Activated T-helper 1 cell treated with anti-CD3 and anti-CD28 coated beads, Interleukin-12 subunit alpha, Interleukin-12 subunit beta, Interleukin-2, Interleukin-4 antibody, amounts not matched to agents 30 ng/mL and 10 ng/mL and 1 ng/mL, durations not matched to agents 14 hours and 24 hours and 36 hours (primary cell): ENCODE results near the gene ZHX3. TPM values are rescaled to one million over a fixed set of nuclear protein-coding genes. Genes with fewer than 3 reads are reported as not detected.

Source experiments
- DNase-seq: peaks from one replicate; pipeline ENCODE4 v3.0.0; 2021; ENCODE audit warnings: low spot score
- H3K27ac Mint-ChIP-seq: one replicate; pipeline ENCODE4 v1.8.0; 2021; ENCODE audit warnings: mild to moderate bottlenecking, mixed read lengths
- H3K27me3 Mint-ChIP-seq: one replicate; pipeline ENCODE4 v1.8.0; 2022; ENCODE audit warnings: mild to moderate bottlenecking, moderate library complexity, mixed read lengths; ENCODE audit not compliant: insufficient read depth
- H3K36me3 Mint-ChIP-seq: one replicate; pipeline ENCODE4 v1.8.0; 2021; ENCODE audit warnings: low read depth, mixed read lengths
- H3K4me1 Mint-ChIP-seq: one replicate; pipeline ENCODE4 v1.8.0; 2021; ENCODE audit warnings: low read depth, mixed read lengths
- H3K4me3 Mint-ChIP-seq: one replicate; pipeline ENCODE4 v1.8.0; 2021; ENCODE audit warnings: mild to moderate bottlenecking, moderate library complexity, mixed read lengths
- H3K9me3 Mint-ChIP-seq: one replicate; pipeline ENCODE4 v1.8.0; 2021; ENCODE audit warnings: mixed read lengths
- intact Hi-C: fragments of 100-400 bp; cut with micrococcal nuclease; formaldehyde crosslinking; loops from one replicate; pipeline ENCODE4 v1.15.1; 2024
- total RNA-seq: library from RNA; stranded (reverse); gene quantifications from 2 replicates; pipeline ENCODE4 v1.2.3, GENCODE V29; 2022

Gene ZHX3
- total RNA-seq, 1 donor from 2014 or later = 9.5 TPM

DNA sequence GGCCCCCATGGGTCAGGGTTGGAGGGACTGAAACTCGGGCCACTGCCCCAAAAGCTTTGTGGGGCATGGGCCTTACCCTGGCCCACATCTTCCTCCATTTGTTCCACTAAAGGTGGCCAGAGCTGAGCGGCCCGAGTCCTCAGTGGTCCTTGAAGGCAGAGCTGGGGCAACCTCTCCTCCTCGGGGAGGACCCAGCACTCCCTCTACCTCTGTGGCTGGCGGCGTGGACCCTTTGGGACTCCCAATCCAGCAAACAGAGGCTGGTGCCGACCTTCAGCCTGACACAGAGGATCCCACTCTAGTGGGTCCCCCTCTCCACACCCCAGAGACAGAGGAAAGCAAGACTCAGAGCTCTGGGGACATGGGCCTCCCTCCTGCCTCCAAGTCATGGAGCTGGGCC, 32.4 kb upstream of the ZHX3 start:
- Mint-ChIP-seq H3K4me1 (no peaks in the 10 kb centered on the region), H3K27me3 (peaks cover 5% of the 10 kb centered on the region), H3K9me3 (no peaks in the 10 kb centered on the region), H3K4me3 (no peak overlapping the region), H3K36me3 (no peaks in the 10 kb centered on the region), H3K27ac (no peak overlapping the region)
- no peak for DNase-seq
- intact Hi-C loops = no loop called here

GRCh38 chr20:41349266-41349665, 31.7 kb upstream of the ZHX3 start:
- intact Hi-C loops = no loop called here
- DNase-seq = no peak
- H3K4me3 Mint-ChIP-seq = no peak overlapping the region

GRCh38 chr20:41348430-41349172, 31.1 kb upstream of the ZHX3 start:
- DNase-seq = no peak
- H3K4me3 Mint-ChIP-seq = no peak overlapping the region
- no peaks in the 10 kb centered on the region for H3K4me1 Mint-ChIP-seq
- intact Hi-C loops = no loop called here
- no peaks in the 10 kb centered on the region for H3K9me3 Mint-ChIP-seq
- no peaks in the 10 kb centered on the region for H3K36me3 Mint-ChIP-seq
- peaks cover 5% of the 10 kb centered on the region for H3K27me3 Mint-ChIP-seq
- H3K27ac Mint-ChIP-seq = no peak overlapping the region

More at GRCh38 chr20:41349266-41349665, 31.7 kb upstream of the ZHX3 start:
- H3K27me3 Mint-ChIP-seq = peaks cover 5% of the 10 kb centered on the region
- H3K27ac Mint-ChIP-seq = no peak overlapping the region
- H3K36me3 Mint-ChIP-seq = no peaks in the 10 kb centered on the region
- H3K9me3 Mint-ChIP-seq = no peaks in the 10 kb centered on the region
- no peaks in the 10 kb centered on the region for H3K4me1 Mint-ChIP-seq

DNA sequence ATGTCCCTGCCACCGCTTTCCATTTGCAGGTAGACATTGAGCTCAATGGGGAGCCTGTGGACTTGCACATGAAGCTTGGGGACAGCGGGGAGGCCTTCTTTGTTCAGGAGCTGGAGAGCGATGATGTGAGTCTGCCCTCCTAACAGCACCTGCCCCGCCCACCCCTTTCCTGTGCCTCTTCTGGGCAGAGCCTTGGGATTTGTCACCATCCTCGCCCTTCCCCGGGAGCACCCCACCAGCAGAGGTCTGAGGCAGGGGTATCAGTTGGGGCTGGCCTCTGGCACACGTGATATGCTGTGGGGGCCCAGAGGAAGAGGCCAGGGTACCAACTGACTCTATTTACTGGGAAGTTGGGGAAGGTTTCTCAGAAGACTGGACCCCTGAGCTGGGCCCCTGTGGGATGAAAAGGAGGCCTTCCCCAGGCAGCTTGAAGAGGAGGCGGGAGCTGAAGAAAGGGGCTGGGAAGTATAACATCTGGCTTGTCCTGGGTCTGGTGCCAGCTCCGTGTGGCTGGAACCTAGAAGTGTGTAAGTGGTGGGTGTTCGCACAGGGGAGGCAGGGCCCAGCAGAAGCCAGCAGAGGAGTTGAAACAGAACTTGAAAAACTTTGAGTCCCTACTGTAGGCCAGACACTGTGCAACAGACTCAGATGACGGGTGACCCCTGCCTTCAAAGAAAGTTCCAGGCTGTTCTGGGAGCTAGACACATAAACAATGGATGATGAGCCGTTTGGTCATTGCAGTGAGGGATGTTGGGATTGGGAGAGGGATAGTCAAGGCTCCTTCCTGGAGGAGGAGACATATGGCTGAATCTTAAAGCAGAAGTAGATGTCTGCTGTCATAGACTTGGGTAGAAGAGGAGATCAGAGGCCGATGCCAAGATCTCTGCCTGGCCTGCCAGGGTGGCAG, 30.2 kb upstream of the ZHX3 start:
- Mint-ChIP-seq H3K4me3 (no peak overlapping the region), H3K27me3 (peaks cover 2% of the 10 kb centered on the region), H3K9me3 (no peaks in the 10 kb centered on the region), H3K4me1 (no peaks in the 10 kb centered on the region), H3K36me3 (no peaks in the 10 kb centered on the region), H3K27ac (no peak overlapping the region)
- DNase-seq = no peak
- intact Hi-C loops = no loop called here

DNA sequence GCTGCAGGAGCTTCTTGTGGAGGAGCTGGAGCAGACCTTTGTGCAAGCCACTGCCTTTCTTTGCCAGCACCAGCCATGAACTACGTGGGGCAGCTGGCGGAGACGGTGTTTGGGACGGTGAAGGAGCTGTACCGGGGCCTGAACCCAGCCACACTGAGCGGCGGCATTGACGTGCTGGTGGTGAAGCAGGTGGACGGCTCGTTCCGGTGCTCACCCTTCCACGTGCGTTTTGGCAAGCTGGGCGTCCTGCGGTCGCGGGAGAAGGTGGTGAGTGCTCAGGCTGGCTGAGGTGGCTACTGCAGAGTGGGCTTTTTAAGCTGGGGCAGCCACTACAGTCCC, 28.2 kb upstream of the ZHX3 start:
- H3K36me3 Mint-ChIP-seq = no peaks in the 10 kb centered on the region
- no peak overlapping the region for H3K27ac Mint-ChIP-seq
- H3K9me3 Mint-ChIP-seq = no peaks in the 10 kb centered on the region
- no peaks in the 10 kb centered on the region for H3K4me1 Mint-ChIP-seq
- intact Hi-C loops = no loop called here
- peaks cover 2% of the 10 kb centered on the region for H3K27me3 Mint-ChIP-seq
- DNase-seq = no peak
- no peak overlapping the region for H3K4me3 Mint-ChIP-seq

DNA sequence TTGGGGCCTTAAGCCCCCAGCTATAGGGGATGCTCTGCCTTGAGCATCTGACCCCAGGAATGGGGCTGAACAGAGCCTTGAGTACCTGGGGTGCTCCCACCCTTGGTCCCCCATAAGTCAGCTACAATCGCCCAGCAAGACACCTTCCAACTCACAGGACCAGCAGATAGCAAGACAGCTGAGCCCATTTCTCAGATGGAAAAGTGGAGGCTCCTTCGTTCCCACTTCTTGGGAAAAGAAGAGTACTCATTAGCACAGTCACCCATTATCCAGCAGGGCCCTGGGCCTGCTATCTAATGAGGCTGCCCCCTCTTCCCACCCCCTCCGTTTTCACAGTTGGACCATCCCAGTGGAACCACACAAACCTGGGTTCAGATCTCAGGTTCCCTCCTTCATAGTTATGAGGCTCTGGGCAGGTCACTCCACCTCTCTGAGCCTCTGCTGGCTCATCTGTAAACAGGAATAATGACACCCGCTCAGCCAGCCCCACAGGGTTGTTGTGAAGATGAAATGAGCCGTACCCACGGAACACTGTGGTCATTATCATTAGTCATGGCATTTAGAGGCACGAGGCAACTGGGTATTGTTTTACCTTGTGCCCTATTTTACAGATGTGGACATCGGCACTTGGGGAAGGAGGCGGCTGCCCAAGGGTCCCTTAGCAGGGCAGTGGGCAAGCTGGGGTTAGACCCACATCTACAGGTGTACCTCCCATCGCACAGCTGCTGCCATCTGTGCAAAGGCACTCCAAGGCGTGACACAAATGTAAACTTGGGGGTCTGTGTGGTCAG, 27.6 kb upstream of the ZHX3 start:
- no peak for DNase-seq
- Mint-ChIP-seq H3K9me3 (no peaks in the 10 kb centered on the region), H3K27me3 (peaks cover 2% of the 10 kb centered on the region), H3K4me1 (peaks cover 4% of the 10 kb centered on the region), H3K36me3 (no peaks in the 10 kb centered on the region), H3K27ac (no peak overlapping the region), H3K4me3 (no peak overlapping the region)
- intact Hi-C loops = no loop called here

DNA sequence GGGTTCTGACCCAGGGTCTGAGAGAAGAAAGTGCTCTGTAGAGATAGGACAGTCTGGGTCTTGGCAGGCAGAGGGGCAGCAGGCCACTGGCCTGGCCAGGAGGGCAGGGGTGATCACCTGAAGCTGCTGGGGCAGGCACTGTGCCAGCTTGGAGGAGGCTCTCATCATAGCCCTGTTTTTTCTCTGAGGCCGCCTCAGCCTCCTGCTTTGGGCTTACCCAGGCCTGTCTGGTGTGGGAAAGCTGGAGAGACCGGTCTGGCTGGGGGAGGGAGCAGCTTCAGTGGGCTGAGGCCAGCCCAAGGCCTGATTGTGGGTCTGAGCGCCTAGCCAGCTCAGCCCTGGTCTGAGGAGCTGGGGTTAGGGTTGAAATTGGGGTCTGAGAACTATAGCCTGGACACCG, 26.9 kb upstream of the ZHX3 start:
- Mint-ChIP-seq H3K4me3 (no peak overlapping the region), H3K4me1 (peaks cover 10% of the 10 kb centered on the region), H3K9me3 (no peaks in the 10 kb centered on the region), H3K27ac (no peak overlapping the region), H3K36me3 (no peaks in the 10 kb centered on the region), H3K27me3 (peaks cover 6% of the 10 kb centered on the region)
- no peak for DNase-seq
- intact Hi-C loops = no loop called here

DNA sequence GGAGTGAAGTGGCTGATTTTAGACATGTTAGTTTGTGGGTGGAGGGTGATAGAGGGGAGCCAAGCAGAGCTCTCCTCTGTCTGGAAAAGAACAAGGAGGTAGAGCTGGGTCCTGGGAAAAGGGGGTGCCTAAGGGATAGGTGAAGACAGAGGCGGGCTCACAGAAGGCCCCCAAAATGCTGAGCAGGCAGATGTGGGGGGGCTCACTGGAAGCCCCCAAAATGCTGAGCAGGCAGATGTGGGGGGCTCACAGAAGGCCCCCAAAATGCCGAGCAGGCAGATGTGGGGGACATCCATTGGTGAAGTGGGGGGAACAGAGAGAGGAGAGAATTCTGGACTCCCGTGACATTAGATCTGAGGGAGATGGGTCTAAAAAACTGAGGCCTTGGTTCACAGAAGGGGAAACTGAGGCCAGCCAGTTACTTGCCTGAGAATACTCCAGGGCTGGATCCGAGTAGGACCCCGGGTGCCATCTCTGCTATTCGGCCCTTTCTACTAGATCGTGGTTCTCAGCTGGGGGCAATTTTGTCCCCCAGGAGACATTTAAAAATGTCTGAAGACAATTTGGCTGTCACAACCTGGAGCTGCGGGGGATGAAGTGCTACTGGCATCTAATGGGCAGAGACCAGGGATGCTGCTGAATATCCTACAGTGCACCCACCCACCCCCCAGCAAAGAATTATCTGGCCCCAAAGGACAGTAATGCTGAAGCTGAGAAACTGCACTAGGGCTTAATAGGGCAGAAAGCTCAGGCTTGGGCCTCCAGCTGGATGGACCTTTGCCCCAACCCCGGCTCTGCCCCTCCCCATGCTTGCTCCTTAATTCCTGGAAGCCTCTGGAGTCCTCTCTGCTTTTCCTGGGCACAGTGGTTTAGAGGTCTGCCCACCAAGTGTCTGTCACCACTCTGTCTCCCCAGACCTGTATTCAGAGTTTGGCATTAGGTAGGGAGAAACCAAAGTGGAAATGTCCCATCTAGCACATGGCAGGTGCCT, 25.2 kb upstream of the ZHX3 start:
- Mint-ChIP-seq H3K27ac (no peak overlapping the region), H3K4me3 (no peak overlapping the region), H3K9me3 (no peaks in the 10 kb centered on the region), H3K4me1 (peaks cover 13% of the 10 kb centered on the region), H3K36me3 (no peaks in the 10 kb centered on the region), H3K27me3 (peaks cover 12% of the 10 kb centered on the region)
- intact Hi-C loops = no loop called here
- DNase-seq = no peak

DNA sequence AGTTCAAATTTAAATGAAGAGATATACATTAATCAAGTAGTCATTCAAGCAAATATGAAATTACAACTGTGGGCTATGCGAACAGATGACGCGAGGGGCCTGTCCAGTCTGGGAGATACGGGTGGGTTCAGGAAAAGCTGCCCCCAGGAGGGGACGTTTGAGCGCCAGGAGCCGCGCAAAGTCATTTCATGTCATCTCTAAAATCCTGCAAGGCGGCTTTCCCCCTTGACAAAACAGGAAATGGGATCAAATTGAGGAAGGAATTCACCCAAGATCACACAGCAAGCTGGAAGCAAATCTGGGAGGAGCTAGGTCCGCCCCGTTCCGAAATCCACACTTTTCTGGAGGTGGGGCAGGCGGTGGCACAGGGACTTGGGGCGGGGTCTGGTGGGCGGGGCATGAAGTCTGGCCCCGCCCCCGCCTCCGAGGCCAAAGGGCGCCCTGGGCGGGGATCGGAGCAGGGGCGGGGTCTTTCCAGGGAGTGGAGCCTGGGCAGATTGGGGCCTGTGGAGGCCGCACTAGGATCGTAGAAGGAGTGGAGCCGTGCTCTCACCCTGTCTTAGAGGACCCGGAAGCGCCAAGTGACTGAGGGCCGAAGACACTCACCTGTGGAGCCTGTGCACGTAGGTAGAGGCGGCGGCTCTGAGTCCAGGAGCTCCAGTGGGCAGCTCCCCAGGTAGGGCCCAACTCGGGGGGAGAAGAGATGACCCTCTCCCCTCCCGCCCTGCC, 23.0 kb upstream of the ZHX3 start, which contains the start of gene LPIN3:
Gene LPIN3 (plus strand): TSS at position 495 of the 729 bp plus-strand sequence. CDS start 4,983 bp downstream, outside the sequence.
- Mint-ChIP-seq H3K27ac (no peak within 1 kb of the TSS), H3K36me3 (no peaks in the 10 kb centered on the region)
- DNase-seq = peak; percentile 44

DNA sequence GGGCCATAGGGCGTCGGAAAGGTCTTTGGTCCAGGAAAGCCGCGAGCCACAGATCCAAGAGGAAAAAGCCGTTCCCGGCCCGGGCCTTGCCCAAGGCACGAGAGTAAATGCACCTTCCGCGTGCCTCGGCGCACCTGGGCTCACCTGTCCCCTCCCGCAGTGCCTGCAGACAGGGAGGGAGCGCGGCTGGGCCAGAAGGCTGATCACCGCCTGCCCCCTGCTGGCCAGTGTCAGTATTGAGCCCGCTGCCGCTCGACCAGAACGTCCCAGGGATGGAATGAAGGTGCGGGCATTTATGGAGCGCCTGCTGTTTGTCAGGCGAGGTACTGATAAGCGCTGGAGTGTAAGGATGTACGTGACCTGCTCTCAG, 22.4 kb upstream of the ZHX3 start:
- Mint-ChIP-seq H3K9me3 (no peaks in the 10 kb centered on the region), H3K4me3 (peak overlapping the region; percentile 86), H3K36me3 (no peaks in the 10 kb centered on the region), H3K4me1 (peaks cover 13% of the 10 kb centered on the region), H3K27ac (no peak overlapping the region), H3K27me3 (peaks cover 14% of the 10 kb centered on the region)
- peak; percentile 78 for DNase-seq
- intact Hi-C loops = loop anchor here (1.0 to 2.0 kb wide), 6 partner anchors 23 to 372 kb away; partner anchors contain the start of genes TOP1 and ZHX3

More for the DNA sequence above, 23.0 kb upstream of the ZHX3 start, which contains the start of gene LPIN3:
- peaks cover 13% of the 10 kb centered on the region for H3K4me1 Mint-ChIP-seq
- no peaks in the 10 kb centered on the region for H3K9me3 Mint-ChIP-seq
- peak within 1 kb of the TSS; percentile 86 for H3K4me3 Mint-ChIP-seq
- H3K27me3 Mint-ChIP-seq = peaks cover 11% of the 10 kb centered on the region
- intact Hi-C loops = loop anchor here (1.0 to 2.0 kb wide), 6 partner anchors 23 to 372 kb away; partner anchors contain the start of genes TOP1 and ZHX3

DNA sequence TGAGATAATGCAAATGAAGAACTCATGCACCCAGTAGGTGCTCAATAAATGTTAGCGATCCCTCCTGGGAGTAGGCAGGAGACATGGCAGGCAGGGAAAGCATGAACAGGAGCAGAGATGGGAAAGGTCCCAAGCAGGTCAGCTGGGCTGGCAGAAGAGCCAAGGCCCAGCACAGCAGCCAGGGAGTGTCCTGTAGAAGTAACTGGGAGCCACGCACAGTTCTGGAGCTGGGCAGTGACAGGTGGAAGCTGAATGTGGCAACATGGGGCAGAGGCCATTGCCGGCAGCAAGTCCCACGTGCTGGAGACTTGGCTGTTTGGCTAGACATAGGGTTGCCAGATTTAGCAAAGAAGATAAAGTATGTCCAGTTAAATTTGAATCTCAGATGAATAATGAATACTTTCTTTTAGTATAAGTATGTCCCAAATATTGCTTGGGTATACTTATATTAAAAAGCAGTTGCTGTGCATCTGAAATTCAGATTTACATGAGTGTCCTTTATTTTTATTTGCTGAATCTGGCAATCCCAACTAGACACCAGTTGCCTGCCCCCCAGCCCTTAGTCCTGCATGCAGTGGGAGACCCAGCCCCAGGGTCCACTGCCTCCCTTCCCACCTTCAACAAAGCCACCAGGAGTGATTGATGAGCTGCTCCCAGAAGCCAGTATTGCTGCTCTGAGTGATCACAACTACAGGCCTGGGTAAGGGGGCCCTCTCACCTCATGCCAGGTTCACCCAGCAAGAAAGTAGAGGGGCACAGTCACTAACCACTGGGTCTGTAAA, 19.4 kb upstream of the ZHX3 start:
- intact Hi-C loops = no loop called here
- H3K27me3 Mint-ChIP-seq = peaks cover 21% of the 10 kb centered on the region
- no peak overlapping the region for H3K27ac Mint-ChIP-seq
- DNase-seq = no peak
- no peaks in the 10 kb centered on the region for H3K36me3 Mint-ChIP-seq
- no peak overlapping the region for H3K4me3 Mint-ChIP-seq
- H3K9me3 Mint-ChIP-seq = no peaks in the 10 kb centered on the region
- H3K4me1 Mint-ChIP-seq = peaks cover 13% of the 10 kb centered on the region
